ENCODE data around the gene AKAP7. TPM values are rescaled to one million over a fixed set of nuclear protein-coding genes. Genes with fewer than 3 reads are reported as not detected.

Gene AKAP7
- total RNA-seq, 6 donors from 2014 or later: 2.4 to 11.3 (median 7.1) TPM

DNA sequence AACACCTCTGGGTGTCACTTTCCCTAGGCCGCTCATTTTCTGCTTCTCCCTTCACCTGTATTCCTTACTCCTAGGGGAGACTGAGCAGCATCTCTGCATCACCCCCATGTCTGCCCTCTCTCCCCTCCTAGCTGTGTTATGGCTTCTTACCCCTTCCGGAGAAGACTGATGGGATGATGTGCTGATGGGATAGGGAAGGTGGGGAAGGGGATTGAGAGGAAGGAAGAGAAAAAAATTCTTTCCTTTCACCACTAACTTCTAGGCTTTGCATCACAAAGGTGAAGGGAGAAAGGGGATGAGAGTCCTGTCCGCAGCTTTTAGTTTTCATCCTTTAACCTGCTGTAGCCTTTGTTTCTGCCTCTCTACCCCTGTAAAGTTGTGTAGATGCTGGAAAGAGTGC, 26.7 kb downstream of the AKAP7 start:
- ATAC-seq (ENCODE audit: low FRiP score in 2 of 2) (no peak), DNase-seq (no peak)
- Histone ChIP-seq H3K4me1 (no peaks in the 10 kb centered on the region), H3K27ac (no peak overlapping the region), H3K27me3 (no peaks in the 10 kb centered on the region), H3K4me3 (no peak overlapping the region), H3K9me3 (no peaks in the 10 kb centered on the region), H3K36me3 (peaks cover 0 to 10% (median 0%) of the 10 kb centered on the region in 4 donors)
- whole genome bisulfite sequencing, 2 donors: 95 to 98% methylated on average over 3 of the region's 3 CpGs
- TF ChIP-seq POLR2AphosphoS5 (IDR thresholded peaks at IDR 0.05): no peak

DNA sequence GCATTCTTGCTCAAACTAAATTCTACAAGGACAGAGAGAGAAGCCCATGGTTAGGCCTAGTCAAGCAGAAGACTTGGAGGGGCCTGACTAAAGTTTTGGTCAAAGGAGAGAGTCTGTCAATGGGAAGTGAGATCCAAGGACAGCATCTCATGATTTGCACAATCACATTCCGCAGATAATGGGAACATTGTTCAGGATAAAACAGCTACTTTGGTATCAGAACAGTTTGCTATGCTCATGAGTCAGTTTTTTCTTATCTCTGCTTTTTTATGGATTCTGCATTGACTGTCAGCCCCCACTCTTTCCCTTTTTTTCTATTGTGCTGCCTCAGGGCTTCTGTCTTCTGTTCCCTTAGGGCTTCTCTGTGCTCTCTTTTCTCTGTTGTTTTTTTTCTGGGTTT, 28.6 kb downstream of the AKAP7 start:
- H3K9me3 ChIP-seq: no peaks in the 10 kb centered on the region
- no peak for TF ChIP-seq POLR2AphosphoS5 (IDR thresholded peaks at IDR 0.05)
- TF ChIP-seq, protein P1, sequence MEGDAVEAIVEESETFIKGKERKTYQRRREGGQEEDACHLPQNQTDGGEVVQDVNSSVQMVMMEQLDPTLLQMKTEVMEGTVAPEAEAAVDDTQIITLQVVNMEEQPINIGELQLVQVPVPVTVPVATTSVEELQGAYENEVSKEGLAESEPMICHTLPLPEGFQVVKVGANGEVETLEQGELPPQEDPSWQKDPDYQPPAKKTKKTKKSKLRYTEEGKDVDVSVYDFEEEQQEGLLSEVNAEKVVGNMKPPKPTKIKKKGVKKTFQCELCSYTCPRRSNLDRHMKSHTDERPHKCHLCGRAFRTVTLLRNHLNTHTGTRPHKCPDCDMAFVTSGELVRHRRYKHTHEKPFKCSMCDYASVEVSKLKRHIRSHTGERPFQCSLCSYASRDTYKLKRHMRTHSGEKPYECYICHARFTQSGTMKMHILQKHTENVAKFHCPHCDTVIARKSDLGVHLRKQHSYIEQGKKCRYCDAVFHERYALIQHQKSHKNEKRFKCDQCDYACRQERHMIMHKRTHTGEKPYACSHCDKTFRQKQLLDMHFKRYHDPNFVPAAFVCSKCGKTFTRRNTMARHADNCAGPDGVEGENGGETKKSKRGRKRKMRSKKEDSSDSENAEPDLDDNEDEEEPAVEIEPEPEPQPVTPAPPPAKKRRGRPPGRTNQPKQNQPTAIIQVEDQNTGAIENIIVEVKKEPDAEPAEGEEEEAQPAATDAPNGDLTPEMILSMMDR (IDR thresholded peaks at IDR 0.05): no peak
- WGBS, 2 donors: 100% methylated on average over 1 of the region's 1 CpG
- peaks cover 0 to 10% (median 2%) of the 10 kb centered on the region in 4 donors for H3K36me3 ChIP-seq
- no peaks in the 10 kb centered on the region for H3K4me1 ChIP-seq
- H3K27ac ChIP-seq: no peak overlapping the region
- DNase-seq: no peak
- no peaks in the 10 kb centered on the region for H3K27me3 ChIP-seq
- no peak for ATAC-seq (ENCODE audit: low FRiP score in 2 of 2)
- H3K4me3 ChIP-seq: no peak overlapping the region

DNA sequence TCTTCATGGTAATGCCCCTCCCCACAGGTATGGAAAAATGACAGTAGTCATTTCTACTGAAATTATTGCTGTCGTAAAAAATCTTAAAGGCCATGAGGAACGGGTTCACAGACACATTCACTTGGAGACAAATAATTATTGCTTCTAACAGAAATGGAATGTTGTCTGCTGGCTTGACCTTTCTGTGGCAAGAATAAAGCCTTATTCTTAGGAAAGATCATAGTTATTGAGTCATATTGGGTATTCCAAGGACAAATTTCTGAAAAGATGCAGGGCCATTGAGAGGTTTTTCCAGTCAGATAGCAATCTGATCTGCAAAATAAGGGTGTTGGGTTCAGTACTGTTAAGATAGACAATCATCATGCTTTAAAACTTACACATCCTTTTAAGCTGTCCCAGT, 29.2 kb downstream of the AKAP7 start:
- Histone ChIP-seq H3K4me3 (no peak overlapping the region), H3K36me3 (peaks cover 0 to 15% (median 2%) of the 10 kb centered on the region in 4 donors), H3K27ac (no peak overlapping the region), H3K4me1 (no peaks in the 10 kb centered on the region), H3K9me3 (no peaks in the 10 kb centered on the region), H3K27me3 (no peaks in the 10 kb centered on the region)
- TF ChIP-seq POLR2AphosphoS5 (IDR thresholded peaks at IDR 0.05): no peak
- TF ChIP-seq, protein P1 (IDR thresholded peaks at IDR 0.05): no peak
- TF ChIP-seq POLR2A (IDR thresholded peaks at IDR 0.05): no peak
- TF ChIP-seq EP300 (IDR thresholded peaks at IDR 0.05): no peak
- WGBS, 2 donors: 90 to 92% methylated on average over 2 of the region's 2 CpGs
- ATAC-seq (ENCODE audit: low FRiP score in 2 of 2) (no peak), DNase-seq (no peak)

DNA sequence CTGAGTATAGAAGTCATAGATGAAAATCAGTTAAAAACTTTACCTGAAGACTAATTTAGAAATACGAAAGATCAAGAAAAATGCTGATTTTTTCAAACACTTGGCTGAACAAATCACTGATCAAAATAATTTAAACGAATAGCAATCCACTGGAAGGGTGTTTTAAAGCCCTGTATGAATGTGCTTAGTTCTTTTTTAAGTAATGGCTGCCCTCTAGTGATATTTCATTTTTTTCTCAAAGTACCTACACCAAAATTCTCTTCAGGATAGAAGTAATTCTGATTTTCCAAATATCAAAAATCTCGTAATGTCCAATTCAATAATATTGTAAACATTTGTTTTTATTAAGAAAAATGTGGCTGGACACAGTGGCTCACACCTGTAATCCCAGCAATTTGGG, 32.5 kb downstream of the AKAP7 start:
- Histone ChIP-seq H3K4me1 (no peaks in the 10 kb centered on the region), H3K4me3 (no peak overlapping the region), H3K9me3 (no peaks in the 10 kb centered on the region), H3K36me3 (peaks cover 0 to 13% (median 2%) of the 10 kb centered on the region in 4 donors), H3K27ac (no peak overlapping the region), H3K27me3 (no peaks in the 10 kb centered on the region)
- no peak for ATAC-seq (ENCODE audit: low FRiP score in 2 of 2)
- WGBS, 2 donors: 79 to 82% methylated on average over 3 of the region's 3 CpGs
- no peak for DNase-seq
- TF ChIP-seq, protein P1 (IDR thresholded peaks at IDR 0.05): no peak
- TF ChIP-seq POLR2A (IDR thresholded peaks at IDR 0.05) (no peak), EP300 (IDR thresholded peaks at IDR 0.05) (no peak), POLR2AphosphoS5 (IDR thresholded peaks at IDR 0.05) (no peak)

DNA sequence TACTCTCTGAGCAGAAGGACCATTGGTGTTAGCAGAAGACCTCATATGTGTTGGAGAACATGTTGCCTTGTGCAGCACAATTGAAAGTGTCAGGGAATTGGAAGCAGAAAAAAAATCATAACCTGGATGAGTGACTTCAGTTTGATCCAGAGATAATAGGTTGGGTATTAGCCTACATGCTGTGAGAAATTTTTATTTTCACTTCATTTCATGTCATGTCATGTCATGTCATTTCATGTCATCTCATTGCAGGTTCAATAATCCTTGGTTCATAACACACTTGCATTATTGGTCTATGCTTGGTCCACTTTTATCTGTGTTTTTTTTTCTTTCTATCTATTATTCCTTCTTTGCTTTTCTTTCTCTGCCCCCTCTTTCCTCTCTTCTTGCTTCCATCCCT, 34.3 kb downstream of the AKAP7 start:
- DNase-seq (no peak), ATAC-seq (ENCODE audit: low FRiP score in 2 of 2) (no peak)
- TF ChIP-seq POLR2A (IDR thresholded peaks at IDR 0.05): no peak
- no peak for TF ChIP-seq POLR2AphosphoS5 (IDR thresholded peaks at IDR 0.05)
- TF ChIP-seq EP300 (IDR thresholded peaks at IDR 0.05): no peak
- TF ChIP-seq, protein P1 (IDR thresholded peaks at IDR 0.05): no peak
- Histone ChIP-seq H3K27me3 (no peaks in the 10 kb centered on the region), H3K27ac (no peak overlapping the region), H3K36me3 (peaks cover 0 to 13% (median 2%) of the 10 kb centered on the region in 4 donors), H3K4me3 (no peak overlapping the region), H3K4me1 (no peaks in the 10 kb centered on the region), H3K9me3 (no peaks in the 10 kb centered on the region)
